Limb (tissue), 2 donors: ENCODE measurements around the gene TMEM45B.
A peak's percentile ranks its signal among the peaks of the same experiment; 100 is the strongest.
"Not testable (repeated sequence)": the region's sequence is repeated elsewhere in the genome, so short reads cannot be mapped to it uniquely, and the experiment has no call there.

Source experiments
- DNase-seq, 2 donors: peaks; one replicate each; pipeline ENCODE4 v3.0.0-alpha.2; 2016; ENCODE audit errors: extremely low spot score in 2 of 2

TMEM45B gene

GRCh38 chr11:129815596-129816461 is at the start of gene TMEM45B:
Gene TMEM45B (plus strand): TSS chr11:129815848. CDS start chr11:129852483, 36,635 bp downstream.
- DNase-seq: peak in 1 of 2 donors; percentile 44

DNA sequence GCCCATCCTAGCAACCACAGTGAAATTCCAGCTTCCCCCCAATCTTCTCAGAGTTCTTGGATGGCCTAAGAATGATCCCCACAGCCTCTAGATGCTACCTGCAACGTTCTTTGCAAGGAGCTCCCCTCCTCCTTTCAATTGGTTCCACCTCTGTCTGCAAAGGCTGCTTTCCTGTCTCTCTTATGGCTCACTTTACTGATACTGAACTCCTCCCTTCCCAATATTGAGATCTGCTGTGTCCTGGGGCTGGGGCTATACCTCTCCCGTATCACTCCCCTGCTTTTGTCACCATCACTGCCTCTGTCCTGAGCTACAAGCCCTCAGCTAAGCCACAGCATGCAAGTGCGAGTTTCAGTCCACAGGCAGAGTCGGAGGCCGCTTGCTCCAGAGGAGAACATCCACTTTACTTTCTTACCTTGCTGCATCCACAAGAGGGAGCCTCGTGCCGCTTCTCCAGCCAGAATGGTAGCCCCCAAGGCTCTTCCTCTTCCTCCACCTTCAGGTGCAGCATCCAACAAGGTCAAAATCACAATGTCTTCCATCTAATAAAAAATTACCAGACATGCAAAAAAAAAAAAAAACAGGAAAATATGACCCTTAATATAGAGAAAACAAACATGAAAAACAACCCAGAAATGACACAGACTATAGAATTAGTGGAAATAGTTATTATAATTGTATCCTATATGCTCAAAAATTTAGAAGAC is 48.6 kb upstream of the TMEM45B start:
- no peak for DNase-seq

- DNase-seq: no peak
Observed at GRCh38 chr11:129767827-129768226, 47.8 kb upstream of the TMEM45B start.

GRCh38 chr11:129768356-129768755 is 47.3 kb upstream of the TMEM45B start:
- no peak for DNase-seq

DNA sequence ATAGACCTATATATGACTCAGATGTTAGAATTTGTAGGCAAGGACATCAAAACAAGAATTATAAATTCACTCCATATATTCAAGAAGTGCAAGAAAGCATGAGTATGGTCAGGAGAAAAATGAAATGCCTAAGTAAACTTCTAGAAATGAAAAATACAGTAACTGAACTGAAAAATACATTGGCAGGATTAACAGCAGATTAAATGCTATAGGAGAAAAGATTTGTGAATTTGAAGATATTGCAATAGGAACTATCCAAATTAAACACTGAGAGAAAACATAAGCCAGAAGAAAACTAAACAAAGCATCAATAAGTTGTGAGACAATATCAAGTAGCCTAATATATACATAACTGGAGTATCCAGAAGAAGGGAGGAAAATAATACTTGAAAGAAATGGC is 46.6 kb upstream of the TMEM45B start:
- no peak for DNase-seq

DNA sequence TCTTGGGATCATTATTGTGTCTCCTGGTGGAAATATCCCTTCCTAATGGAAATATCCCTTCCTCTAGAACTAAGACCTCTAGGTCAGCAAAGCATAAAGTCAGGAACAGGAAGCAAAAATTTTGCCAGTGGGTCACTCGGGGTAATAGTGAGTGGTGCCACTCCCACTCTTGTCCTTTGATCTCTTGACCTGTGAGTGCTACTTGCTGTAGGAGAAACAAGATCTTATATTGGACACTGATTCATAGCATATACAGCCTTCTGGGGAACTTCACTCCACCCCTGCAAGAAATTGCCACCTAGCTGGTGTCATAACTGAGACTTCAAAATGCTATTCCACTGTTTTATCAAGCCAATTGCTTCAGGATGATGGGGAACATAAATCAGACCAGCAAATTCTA is 44.7 kb upstream of the TMEM45B start:
- no peak for DNase-seq

GRCh38 chr11:129771456-129771855 is 44.2 kb upstream of the TMEM45B start:
- not testable (repeated sequence) for DNase-seq

DNA sequence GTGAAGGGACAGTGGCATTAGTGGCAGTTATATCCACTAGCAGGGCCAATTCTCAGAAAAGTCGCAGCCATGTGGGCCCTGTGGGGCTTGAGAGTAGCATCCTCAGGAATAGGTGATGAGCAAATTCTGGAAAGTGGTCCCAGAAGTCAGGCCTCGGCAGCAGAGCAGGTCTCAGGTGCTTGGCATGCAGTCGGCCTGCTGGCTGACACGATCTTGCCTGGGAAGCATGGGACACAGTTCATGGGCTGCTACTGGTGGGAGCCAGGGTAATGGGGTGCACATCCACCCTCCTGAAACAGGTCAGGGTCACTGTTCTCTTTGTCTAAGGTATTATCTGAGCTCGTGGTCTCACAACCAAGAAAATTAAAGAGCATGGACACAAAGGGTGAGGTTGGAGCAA is 36.8 kb upstream of the TMEM45B start:
- DNase-seq: no peak

DNA sequence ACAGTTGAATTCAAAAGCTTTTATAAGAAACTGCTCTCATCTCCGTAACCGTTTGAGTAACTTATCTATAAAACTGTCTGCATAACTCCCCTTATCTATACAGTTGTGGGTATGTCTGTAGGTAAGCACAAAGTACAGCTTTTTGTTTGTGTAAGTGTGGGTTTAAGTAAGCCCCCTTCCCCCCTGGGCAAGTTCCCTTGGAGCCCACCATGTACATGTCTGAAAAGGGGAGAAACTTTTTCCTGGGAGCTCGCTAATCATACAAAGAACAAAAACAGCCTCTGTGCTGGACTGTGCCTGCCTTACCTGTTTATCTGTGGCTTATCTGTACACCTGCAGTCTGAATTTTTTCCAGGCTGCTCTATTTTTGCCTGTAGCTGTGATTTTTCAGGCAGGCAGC is 36.3 kb upstream of the TMEM45B start:
- no peak for DNase-seq

DNA sequence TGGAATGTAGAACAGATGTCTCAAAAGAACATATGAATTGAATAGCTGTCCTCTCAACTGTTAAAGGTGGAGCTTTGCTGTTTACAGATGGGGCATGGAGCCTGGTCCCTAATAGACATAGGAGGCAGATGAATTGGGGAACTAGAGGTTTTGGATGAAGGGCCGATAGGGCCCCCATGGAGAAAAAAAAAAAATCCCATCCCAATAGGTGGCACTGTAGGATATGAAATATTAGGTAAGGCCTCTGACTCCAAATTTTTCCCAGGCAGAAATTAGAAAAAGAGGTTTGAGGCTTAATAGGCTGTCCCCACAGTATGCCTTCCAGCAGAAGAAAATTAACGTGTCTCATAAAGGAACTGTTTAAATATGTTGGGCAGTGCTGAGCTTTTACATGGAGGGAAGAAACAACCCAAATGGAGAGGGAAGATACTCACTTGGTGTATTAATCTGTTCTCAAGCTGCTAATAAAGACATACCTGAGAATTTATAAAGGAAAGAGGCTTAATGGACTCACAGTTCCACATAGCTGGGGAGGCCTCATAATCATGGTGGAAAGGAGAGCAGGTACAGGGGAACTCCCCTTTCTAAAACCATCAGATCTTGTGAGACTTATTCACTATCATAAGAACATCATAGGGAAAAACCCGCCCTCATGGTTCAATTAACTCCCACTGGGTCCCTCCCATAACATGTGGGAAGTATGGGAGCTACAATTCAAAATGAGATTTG is 30.1 kb upstream of the TMEM45B start:
- DNase-seq: no peak

GRCh38 chr11:129786112-129786416 is 29.6 kb upstream of the TMEM45B start:
- DNase-seq: not testable (repeated sequence)

- no peak for DNase-seq
Observed at GRCh38 chr11:129787532-129788155, 28.0 kb upstream of the TMEM45B start.

- DNase-seq: no peak
Observed at GRCh38 chr11:129788278-129788677, 27.4 kb upstream of the TMEM45B start.

- DNase-seq: no peak
Observed at GRCh38 chr11:129790106-129790505, 25.5 kb upstream of the TMEM45B start.

- no peak for DNase-seq
Observed at GRCh38 chr11:129791515-129791914, 24.1 kb upstream of the TMEM45B start.

DNA sequence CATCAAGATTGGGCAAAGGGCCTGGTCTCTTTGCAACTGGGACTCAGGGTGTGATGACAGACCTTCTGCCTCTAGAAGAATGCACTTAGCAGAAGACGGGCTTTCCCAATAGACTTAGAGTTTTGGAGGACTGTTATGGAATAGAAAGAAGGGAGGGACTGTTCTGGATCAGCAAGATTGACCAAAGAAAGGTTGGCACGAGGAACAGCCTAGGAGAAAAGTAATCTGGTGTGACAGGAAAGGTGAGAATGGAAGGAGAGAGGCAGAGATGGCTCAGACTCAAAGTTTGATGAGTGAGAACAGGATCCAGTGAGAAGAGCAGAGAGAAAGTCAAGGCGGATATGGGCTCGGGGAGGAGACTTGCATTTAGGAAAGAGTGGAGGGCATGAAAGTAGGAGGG is 23.0 kb upstream of the TMEM45B start:
- DNase-seq: no peak

DNA sequence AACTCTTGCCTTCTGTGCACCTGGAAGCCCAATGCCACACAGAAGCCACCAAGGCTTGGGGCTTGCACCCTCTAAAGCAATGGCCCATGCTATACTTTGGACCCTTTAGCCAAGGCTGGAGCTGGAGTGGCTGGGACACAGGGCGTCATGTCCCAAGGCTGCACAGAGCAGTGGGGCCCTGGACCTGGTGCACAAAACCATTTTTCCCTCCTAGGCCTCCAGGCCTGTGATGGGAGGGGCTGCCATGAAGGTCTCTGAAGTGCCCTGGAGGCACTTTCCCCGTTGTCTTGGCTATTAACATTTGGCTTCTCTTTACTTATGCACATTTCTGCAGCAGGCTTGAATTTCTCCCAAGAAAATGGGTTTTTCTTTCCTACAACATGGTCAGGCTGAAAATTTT is 20.6 kb upstream of the TMEM45B start:
- no peak for DNase-seq

DNA sequence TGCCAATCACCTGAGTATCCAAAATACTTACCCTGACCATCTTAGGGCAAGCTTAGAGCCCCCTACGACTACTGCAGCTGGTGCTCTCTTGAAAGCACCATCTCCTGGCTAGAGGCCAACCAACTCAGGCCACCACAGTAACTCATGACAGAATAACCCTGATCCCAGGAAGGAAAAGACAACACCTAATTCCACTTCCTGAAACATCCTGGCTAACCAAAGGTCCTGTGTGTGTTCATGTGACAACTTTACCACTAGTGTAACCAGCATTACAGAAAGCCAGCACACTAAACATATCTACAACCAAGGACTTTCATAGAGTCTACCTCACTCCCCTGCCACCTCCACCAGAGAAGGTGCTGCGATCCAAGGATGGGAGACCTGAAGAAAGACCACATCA is 17.4 kb upstream of the TMEM45B start:
- no peak for DNase-seq

DNA sequence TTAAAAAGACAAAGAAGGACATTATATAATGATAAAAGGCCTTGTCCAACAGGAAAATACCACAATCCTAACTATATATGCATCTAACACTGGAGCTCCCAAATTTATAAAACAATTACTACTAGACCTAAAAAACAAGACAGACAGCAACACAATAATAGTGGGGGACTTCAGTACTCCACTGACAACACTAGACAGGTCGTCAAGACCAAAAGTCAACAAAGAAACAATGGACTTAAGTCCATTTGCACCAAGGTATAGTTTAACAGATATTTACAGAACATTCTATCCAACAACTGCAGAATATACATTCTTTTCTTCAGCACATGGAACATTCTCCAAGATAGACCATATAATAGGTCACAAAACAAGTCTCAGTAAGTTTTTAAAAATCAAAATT is 15.5 kb upstream of the TMEM45B start:
- not testable (repeated sequence) for DNase-seq

- no peak for DNase-seq
Observed at GRCh38 chr11:129800655-129801054, 15.0 kb upstream of the TMEM45B start.

GRCh38 chr11:129803533-129803932 is 12.1 kb upstream of the TMEM45B start:
- no peak for DNase-seq

- no peak for DNase-seq
Observed at GRCh38 chr11:129804012-129804411, 11.6 kb upstream of the TMEM45B start.
